D341Med (cell line): ENCODE results near the gene PAAF1.

Experiments used
- DNase-seq: peaks from one replicate; pipeline ENCODE4 v3.0.0; 2012; ENCODE audit warnings: low spot score

The PAAF1 gene

DNA sequence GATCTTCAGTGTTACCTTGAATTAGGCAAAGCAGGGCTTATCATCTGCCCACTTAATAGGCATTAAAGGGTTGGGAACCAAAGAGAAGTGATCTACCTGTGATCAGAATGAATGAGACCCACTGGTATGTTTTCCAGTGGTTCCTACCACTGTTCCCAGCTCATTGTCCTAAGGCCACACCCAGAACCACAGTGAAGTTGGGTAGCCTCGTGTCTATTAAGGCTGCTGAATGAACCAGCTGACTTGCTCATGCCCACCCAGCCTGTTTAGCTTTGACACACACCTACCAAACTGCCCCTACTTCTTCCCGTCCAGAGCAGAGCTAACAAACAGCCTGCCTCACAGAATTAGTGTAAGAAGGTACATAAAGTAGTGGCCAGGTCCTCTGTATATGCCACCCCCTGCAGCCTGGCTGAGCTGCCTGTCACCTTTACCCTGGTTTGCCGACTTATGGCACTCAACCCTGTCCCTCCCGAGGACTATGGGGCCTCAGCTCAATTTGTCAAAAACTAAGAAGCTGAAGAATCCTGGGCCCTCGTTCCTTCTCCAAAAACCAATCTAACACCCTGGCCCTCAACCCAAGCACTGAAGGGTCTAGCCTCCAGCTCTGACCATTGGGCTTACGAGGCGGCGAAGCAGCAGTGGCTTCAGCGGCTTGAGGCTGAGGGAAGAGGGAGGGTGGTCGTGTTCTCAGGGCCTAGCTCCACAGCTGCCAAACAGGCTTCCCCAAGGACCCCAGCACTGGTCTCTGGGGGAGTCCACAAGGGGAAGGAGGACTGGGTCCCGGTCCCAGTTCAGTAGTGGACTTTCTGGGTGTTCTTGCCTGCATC is 96.0 kb downstream of the PAAF1 start:
- peak; percentile 11 for DNase-seq

DNA sequence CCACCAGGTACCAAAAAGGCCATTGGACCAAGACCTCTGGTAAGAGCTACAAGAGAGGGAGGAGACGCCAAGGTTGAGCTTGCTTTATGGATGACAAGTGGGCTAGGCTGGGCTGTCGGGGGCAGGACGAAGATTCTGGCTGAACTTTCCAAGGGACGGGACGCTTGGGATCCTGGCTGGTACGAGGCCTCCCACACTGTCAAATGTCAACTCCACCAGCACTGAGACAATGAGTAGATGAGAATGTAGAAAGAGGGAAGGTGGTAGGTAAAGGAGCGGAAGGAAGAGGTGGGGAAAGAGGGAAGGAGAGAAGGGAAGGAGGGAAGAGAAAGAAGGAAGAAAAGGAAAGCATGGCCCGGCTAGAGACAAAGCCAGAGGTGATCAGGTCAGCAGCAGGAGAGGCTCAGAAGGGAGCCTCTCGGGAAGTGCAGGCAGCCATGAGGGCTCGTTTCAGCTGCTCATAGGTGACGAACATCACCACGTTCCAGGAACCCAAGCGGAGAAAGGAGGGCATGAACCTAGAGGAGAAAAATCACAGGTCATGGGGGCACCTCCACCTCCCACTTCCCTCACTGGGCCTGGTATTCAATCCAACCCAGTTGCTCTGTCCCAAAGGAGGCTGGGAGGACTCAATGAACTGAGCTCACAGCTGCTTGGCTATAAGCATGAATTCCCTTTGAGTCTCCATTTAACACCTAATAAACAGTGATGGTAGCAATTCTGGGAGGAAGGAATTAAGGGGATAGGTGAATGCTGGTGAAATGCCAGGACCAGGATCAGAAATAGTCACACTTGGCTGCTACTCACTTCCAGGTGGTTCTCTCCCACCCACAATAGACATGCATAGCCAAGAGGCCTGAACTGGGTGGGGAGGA is 98.0 kb downstream of the PAAF1 start:
- DNase-seq, result no peak

DNA sequence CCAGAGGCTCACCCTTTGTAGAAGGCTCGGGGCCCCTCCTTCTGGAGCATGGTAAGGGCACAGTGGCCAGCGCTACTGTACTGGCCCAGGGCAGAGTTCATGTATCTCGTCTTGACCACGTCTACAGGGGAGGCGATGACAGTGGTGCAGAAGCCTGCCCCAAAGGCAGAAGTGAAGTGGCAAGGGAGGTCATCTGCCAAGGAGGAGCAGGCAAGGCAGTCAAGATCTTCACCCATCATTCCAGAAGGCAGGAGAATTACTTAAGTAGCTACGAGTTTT is 98.6 kb downstream of the PAAF1 start:
- DNase-seq, result no peak

DNA sequence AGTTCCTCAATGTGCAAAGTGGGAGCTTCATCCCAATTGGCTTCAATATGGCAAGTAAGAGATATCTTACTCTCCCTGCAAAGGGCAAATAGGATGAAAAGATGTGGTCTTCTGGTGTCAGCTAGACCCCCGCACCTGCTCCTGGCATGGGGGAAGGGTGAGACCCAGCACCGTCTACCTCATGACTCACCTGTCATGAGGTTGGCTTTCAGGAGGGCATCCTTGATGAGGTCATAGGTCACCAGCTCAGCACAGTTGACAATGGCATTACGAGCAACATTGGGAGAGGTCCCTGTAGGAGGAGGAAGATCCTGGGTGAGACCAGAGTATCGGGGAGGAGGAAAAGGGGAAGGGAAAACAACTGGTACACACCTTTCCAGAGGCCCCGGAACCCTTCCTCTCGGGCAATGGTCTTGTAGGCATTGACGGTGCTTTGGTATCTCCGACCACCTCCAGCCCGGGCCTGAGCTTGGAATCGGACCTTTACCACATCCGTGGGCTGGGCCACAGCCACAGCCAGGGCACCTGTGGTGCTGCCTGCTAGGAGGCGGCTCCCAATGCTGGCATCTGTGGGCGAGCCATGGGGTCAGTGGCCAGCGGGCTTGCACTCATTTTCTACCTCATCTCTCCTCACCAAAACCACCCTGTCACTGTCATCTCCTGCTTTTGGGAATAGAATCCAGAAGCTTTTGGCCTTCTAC is 99.8 kb downstream of the PAAF1 start:
- DNase-seq, result no peak

DNA sequence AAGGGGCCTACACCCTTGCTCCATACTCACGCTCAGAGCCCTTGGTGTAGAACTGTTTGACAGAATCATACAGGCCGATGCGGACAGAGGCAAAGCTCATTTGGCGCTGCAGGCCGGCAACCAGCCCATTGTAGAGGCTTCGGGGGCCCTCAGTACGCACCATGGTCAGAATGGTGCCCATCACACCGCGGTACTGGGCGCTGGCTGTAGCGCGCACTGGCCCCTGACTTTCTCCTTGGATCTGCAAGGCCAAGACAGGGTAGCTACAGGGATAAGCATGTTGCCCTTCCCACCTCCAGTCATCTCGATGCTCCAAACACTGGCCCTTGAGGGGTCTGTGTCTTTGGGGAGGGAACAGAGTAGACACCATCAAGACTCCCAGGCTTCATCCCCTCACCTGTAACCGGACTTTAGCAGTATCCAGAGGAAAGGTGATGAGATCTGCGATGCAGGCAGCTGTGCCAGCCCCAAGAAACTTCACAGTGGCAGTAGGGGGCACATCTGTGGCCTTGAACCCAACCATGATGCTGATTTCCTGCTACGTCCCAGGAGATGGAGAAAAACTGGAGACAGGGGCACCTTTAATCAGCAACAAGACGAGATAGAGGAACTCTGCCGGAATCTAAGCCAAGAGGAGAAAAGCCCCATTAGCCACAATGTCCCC is 101.2 kb downstream of the PAAF1 start:
- no peak for DNase-seq

DNA sequence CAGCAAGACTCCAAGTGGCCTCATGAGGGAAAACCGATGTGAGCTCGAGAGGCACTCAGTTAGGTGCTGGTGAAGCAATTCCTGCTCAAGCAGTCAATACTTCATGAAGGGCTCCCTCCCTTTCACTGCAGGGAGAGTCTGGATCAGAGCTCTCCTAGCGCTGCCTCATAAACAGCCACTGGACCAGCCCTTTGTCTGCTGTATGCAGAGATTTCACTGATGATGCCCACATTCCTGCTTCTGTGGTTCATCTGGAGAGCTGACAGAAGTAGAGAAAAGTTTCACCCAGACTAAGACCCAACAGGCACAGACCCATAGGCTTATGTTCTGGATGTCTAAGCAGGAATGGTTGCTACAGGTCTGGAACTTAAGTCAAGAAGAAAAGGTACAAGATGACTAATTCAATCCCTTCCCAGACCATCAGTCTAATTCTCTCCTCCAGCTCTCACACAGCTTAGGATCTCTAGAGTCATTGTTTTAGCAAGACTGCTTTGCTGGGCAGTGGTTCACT is 101.8 kb downstream of the PAAF1 start:
- no peak for DNase-seq

DNA sequence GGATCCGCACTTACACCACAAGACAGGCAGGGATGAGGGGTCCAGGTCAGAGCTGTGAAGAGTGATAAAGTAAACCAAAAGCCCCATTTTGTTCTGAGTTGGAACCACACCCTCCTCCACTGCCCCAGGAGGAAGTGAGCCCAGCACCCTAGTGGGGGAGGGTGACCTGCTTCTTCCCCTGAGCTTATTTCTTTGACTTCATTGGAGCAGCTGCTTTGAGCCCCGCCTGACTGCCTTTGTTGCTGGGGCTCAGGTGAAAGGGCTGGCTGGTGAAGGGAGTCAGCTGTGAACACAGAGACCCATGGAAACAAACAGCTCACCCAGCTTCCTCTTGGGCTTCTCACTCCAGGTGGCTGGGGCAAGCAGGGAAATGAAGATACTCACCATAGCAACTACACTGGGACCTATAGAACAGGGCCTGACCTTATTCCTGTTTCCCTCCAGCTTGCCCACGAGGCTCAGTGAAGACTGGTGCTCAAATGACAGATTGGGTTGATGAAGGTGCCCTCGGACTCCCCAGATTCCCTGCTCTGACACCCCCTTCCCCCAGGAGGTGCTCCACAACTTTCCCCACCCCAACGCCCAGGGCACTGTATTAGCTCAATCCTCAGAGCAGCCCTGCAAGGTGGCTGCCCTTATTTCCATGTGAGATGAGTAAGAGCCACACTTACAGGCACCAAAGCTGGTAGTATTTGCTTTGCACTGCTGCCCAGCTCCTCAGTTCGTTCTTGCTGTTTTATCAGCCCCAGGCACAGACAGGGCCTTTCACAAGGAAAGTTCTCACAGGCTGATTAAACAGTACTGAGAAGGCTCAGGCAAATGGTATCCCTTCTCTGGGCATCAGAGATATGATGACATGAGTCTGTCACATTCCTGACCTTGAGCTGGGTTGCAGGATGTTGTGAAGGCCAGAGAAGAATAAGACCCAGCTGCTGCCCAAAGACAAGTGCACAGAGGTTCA is 103.5 kb downstream of the PAAF1 start:
- peak; percentile 27 for DNase-seq
